WTC11 (cell line): ENCODE data around the gene ACACA. TPM values are rescaled to one million over a fixed set of nuclear protein-coding genes. Genes with fewer than 3 reads are reported as not detected.

ENCODE experiments used
- ATAC-seq: fragments of 200-7000 bp; cut with Tn5 transposase; 2 replicates; pipeline ENCODE4 v1.10.0; 2021; ENCODE audit warnings: mild to moderate bottlenecking, moderate library complexity
- CTCF ChIA-PET: fragments of 300-600 bp; sonication (Branson Sonifier 250); formaldehyde crosslinking; loops from one replicate; lab custom pipeline; 2021; ENCODE audit warnings: antibody characterized with exemption; lab: Charles Lee
- POLR2A ChIA-PET: fragments of 350-600 bp; sonication (Branson Sonifier 250); formaldehyde crosslinking; loops from one replicate; lab custom pipeline; 2021; ENCODE audit warnings: antibody characterized with exemption; lab: Charles Lee
- DNase-seq: peaks from one replicate; pipeline ENCODE4 v3.0.0; 2021; ENCODE audit warnings: low spot score
- H3K27ac Mint-ChIP-seq: 2 replicates; pipeline ENCODE4 v1.8.0; 2021; ENCODE audit warnings: mixed read lengths
- H3K27me3 Mint-ChIP-seq: 2 replicates; pipeline ENCODE4 v1.8.0; 2021; ENCODE audit warnings: low read depth, mild to moderate bottlenecking, moderate library complexity, mixed read lengths
- H3K36me3 Mint-ChIP-seq: 2 replicates; pipeline ENCODE4 v1.8.0; 2021; ENCODE audit warnings: mixed read lengths
- H3K4me1 Mint-ChIP-seq: 2 replicates; pipeline ENCODE4 v1.8.0; 2022; ENCODE audit warnings: mixed read lengths
- H3K4me3 Mint-ChIP-seq: 2 replicates; pipeline ENCODE4 v1.8.0; 2021; ENCODE audit warnings: mild to moderate bottlenecking, moderate library complexity, mixed read lengths
- H3K9me3 Mint-ChIP-seq: 2 replicates; pipeline ENCODE4 v1.8.0; 2021; ENCODE audit warnings: mixed read lengths
- ATF6 ChIP-seq: sonication (generic); formaldehyde crosslinking; IDR thresholded peaks from 2 replicates; pipeline ENCODE4 v1.8.1; 2023; ENCODE audit warnings: mild to moderate bottlenecking, missing genetic modification reagents
- CREB1 ChIP-seq: sonication (generic); formaldehyde crosslinking; IDR thresholded peaks from 2 replicates; pipeline ENCODE4 v1.8.0; 2023; ENCODE audit warnings: mild to moderate bottlenecking, missing genetic modification reagents
- ERG ChIP-seq: fragments of 250-450 bp; sonication (Bioruptor Pico); IDR thresholded peaks from 2 replicates; pipeline ENCODE4 v1.8.0; 2021; ENCODE audit warnings: mild to moderate bottlenecking
- FOXK1 ChIP-seq: sonication (generic); formaldehyde crosslinking; IDR thresholded peaks from 2 replicates; pipeline ENCODE4 v1.8.0; 2022; ENCODE audit warnings: mild to moderate bottlenecking, moderate library complexity, missing genetic modification reagents
- GRHL2 ChIP-seq: fragments of 250-450 bp; sonication (Bioruptor Pico); IDR thresholded peaks from 2 replicates; pipeline ENCODE4 v1.8.0; 2022; ENCODE audit warnings: mild to moderate bottlenecking, moderate library complexity; ENCODE audit not compliant: insufficient replicate concordance, severe bottlenecking
- HMGXB4 ChIP-seq: sonication (generic); formaldehyde crosslinking; IDR thresholded peaks from 2 replicates; pipeline ENCODE4 v1.8.1; 2023; ENCODE audit warnings: mild to moderate bottlenecking, moderate library complexity, missing genetic modification reagents
- MXD4 ChIP-seq: fragments of 250-450 bp; sonication (Bioruptor Pico); IDR thresholded peaks from 2 replicates; pipeline ENCODE4 v1.8.0; 2021; ENCODE audit warnings: mild to moderate bottlenecking, moderate library complexity, borderline replicate concordance
- OVOL2 ChIP-seq: fragments of 250-450 bp; sonication (Bioruptor Pico); IDR thresholded peaks from 2 replicates; pipeline ENCODE4 v1.9.0; 2021; ENCODE audit warnings: mild to moderate bottlenecking, borderline replicate concordance
- PREB ChIP-seq: sonication (generic); formaldehyde crosslinking; IDR thresholded peaks from 2 replicates; pipeline ENCODE4 v1.8.1; 2022; ENCODE audit warnings: mild to moderate bottlenecking, missing genetic modification reagents, moderate library complexity, borderline replicate concordance
- PRRX2 ChIP-seq: fragments of 250-450 bp; sonication (Bioruptor Pico); IDR thresholded peaks from 2 replicates; pipeline ENCODE4 v1.8.0; 2021; ENCODE audit warnings: mild to moderate bottlenecking
- RELA ChIP-seq: sonication (generic); formaldehyde crosslinking; IDR thresholded peaks from 2 replicates; pipeline ENCODE4 v1.8.1; 2022; ENCODE audit warnings: missing genetic modification reagents, mild to moderate bottlenecking, borderline replicate concordance
- SMAD3 ChIP-seq: sonication (generic); formaldehyde crosslinking; IDR thresholded peaks from 2 replicates; pipeline ENCODE4 v1.8.0; 2022; ENCODE audit warnings: missing genetic modification reagents, mild to moderate bottlenecking, borderline replicate concordance
- TCF7 ChIP-seq: sonication (generic); formaldehyde crosslinking; IDR thresholded peaks from 2 replicates; pipeline ENCODE4 v1.8.0; 2022; ENCODE audit warnings: mild to moderate bottlenecking, low read depth, missing genetic modification reagents, moderate library complexity
- TEAD4 ChIP-seq: sonication (generic); formaldehyde crosslinking; IDR thresholded peaks from 2 replicates; pipeline ENCODE4 v1.8.0; 2022; ENCODE audit warnings: mild to moderate bottlenecking, missing genetic modification reagents
- ZNF423 ChIP-seq: fragments of 250-450 bp; sonication (Bioruptor Pico); IDR thresholded peaks from 2 replicates; pipeline ENCODE4 v2.1.2; 2022; ENCODE audit warnings: mild to moderate bottlenecking, moderate library complexity
- total RNA-seq: library from RNA; stranded (reverse); gene quantifications from 3 replicates; pipeline ENCODE4 v1.2.3, GENCODE V29; 2021
- TF ChIP-seq, protein P1 (sequence below): sonication (generic); formaldehyde crosslinking; IDR thresholded peaks from 2 replicates; pipeline ENCODE4 v1.8.1; 2023; ENCODE audit warnings: mild to moderate bottlenecking, missing genetic modification reagents, moderate library complexity
- TF ChIP-seq, protein P2 (sequence below): fragments of 250-450 bp; sonication (Bioruptor Pico); IDR thresholded peaks from 2 replicates; pipeline ENCODE4 v1.9.0; 2021; ENCODE audit warnings: mild to moderate bottlenecking
- TF ChIP-seq, protein P3 (sequence below): sonication (generic); formaldehyde crosslinking; conservative IDR thresholded peaks from 2 replicates; pipeline ENCODE4 v1.8.1; 2022; ENCODE audit warnings: mild to moderate bottlenecking, missing genetic modification reagents
- TF ChIP-seq, protein P4 (sequence below): sonication (generic); formaldehyde crosslinking; IDR thresholded peaks from 2 replicates; pipeline ENCODE4 v1.8.0; 2022; ENCODE audit warnings: mild to moderate bottlenecking, missing genetic modification reagents

Gene ACACA
- total RNA-seq, 1 experiment from 2014 or later = 167 TPM

DNA sequence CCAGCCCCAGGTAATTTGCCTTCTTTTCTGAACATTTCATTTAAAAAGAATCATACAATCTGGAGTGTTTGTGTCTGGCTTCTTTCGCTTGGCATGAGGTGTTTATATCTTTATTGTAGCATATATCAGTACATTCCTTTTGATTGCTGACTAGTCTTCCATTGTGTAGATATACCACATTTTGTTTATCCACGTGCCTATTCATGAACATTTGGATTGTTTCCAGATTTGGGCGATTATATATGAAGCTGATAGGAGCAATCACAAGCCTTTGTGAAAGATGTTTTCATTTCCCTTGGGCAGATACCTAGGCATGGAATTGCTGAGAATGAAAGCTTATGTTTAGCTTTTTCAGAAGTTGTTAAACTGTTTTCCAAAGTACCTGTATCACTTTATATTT lies 337.5 kb downstream of the ACACA start (continued):
- TF ChIP-seq ERG (CRISPR knock-in tag) = no peak
- TF ChIP-seq, protein P1, sequence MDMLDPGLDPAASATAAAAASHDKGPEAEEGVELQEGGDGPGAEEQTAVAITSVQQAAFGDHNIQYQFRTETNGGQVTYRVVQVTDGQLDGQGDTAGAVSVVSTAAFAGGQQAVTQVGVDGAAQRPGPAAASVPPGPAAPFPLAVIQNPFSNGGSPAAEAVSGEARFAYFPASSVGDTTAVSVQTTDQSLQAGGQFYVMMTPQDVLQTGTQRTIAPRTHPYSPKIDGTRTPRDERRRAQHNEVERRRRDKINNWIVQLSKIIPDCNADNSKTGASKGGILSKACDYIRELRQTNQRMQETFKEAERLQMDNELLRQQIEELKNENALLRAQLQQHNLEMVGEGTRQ = no peak
- TF ChIP-seq ZNF423 = no peak
- no peak for TF ChIP-seq ATF6 (CRISPR knock-in tag)
- TF ChIP-seq HMGXB4 (CRISPR knock-in tag) = no peak
- TF ChIP-seq PRRX2 (CRISPR knock-in tag) = no peak
- no peak for TF ChIP-seq TEAD4 (CRISPR knock-in tag)
- no peak for TF ChIP-seq TCF7 (CRISPR knock-in tag)

DNA sequence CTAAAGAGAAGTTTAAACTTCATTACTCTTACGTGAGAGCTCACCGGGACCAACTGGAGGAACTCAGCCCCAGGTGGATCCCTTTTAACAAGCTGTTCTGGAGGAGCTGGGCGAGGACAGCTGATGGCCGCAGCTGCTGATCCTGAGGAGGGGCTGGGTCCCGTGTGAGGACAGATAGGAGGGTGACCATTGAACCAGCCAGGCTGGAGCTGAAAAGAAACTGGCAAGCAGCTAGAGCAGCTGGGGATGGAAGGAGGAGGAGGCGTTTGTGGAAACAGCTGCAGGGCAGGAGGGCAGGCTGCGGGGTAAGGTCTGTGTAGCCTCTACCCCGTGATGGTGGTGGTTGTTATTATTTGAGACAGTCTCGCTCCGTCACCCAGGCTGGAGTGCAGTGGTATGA lies 338.4 kb downstream of the ACACA start:
- ChIA-PET CTCF (interaction anchor here (1.1 to 1.7 kb wide), 5 partner anchors 14 to 106 kb away, joined by 3 to 10 read pairs (median 4); no protein-coding TSS in a partner anchor), POLR2A (no interaction called here)
- TF ChIP-seq SMAD3 (CRISPR knock-in tag) = no peak
- TF ChIP-seq RELA = no peak
- no peak for TF ChIP-seq CREB1
- TF ChIP-seq, protein P2, sequence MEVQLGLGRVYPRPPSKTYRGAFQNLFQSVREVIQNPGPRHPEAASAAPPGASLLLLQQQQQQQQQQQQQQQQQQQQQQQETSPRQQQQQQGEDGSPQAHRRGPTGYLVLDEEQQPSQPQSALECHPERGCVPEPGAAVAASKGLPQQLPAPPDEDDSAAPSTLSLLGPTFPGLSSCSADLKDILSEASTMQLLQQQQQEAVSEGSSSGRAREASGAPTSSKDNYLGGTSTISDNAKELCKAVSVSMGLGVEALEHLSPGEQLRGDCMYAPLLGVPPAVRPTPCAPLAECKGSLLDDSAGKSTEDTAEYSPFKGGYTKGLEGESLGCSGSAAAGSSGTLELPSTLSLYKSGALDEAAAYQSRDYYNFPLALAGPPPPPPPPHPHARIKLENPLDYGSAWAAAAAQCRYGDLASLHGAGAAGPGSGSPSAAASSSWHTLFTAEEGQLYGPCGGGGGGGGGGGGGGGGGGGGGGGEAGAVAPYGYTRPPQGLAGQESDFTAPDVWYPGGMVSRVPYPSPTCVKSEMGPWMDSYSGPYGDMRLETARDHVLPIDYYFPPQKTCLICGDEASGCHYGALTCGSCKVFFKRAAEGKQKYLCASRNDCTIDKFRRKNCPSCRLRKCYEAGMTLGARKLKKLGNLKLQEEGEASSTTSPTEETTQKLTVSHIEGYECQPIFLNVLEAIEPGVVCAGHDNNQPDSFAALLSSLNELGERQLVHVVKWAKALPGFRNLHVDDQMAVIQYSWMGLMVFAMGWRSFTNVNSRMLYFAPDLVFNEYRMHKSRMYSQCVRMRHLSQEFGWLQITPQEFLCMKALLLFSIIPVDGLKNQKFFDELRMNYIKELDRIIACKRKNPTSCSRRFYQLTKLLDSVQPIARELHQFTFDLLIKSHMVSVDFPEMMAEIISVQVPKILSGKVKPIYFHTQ (CRISPR knock-in tag) = no peak
- TF ChIP-seq, protein P3, sequence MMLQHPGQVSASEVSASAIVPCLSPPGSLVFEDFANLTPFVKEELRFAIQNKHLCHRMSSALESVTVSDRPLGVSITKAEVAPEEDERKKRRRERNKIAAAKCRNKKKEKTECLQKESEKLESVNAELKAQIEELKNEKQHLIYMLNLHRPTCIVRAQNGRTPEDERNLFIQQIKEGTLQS (CRISPR knock-in tag) = no peak
- no peak for TF ChIP-seq GRHL2
- TF ChIP-seq, protein P4, sequence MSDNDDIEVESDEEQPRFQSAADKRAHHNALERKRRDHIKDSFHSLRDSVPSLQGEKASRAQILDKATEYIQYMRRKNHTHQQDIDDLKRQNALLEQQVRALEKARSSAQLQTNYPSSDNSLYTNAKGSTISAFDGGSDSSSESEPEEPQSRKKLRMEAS (CRISPR knock-in tag) = no peak
- no peak for TF ChIP-seq OVOL2 (CRISPR knock-in tag)
- TF ChIP-seq MXD4 (CRISPR knock-in tag) = no peak
- no peak for TF ChIP-seq PREB
- TF ChIP-seq FOXK1 (CRISPR knock-in tag) = no peak
- H3K36me3 Mint-ChIP-seq = peaks cover 2% of the 10 kb centered on the region; the same call in 1 of the 2 replicates
- 0 out of 2 replicates have a peak overlapping the region, but pooled peaks have one; percentile 9 for H3K4me3 Mint-ChIP-seq
- H3K4me1 Mint-ChIP-seq = peaks cover 54% of the 10 kb centered on the region
- peaks cover 8% of the 10 kb centered on the region; the same call in 1 of the 2 replicates for H3K27me3 Mint-ChIP-seq
- DNase-seq = no peak
- peak; percentile 20; the same call in 1 of the 2 replicates for ATAC-seq
- peak overlapping the region; percentile 95 for H3K27ac Mint-ChIP-seq
- H3K9me3 Mint-ChIP-seq = no peaks in the 10 kb centered on the region
